PC-3 (cell line): ENCODE data around the gene NCOA7.

Experiments
- CTCF ChIP-seq: fragments of 300-600 bp; sonication (generic); conservative IDR thresholded peaks from 2 replicates; pipeline ENCODE4 v1.5.1; 2017; ENCODE audit warnings: antibody characterized with exemption, low read depth, mild to moderate bottlenecking, low read length
- EZH2 ChIP-seq: fragments of 300-600 bp; sonication (generic); IDR thresholded peaks from one replicate; pipeline ENCODE4 v1.6.1; 2017; ENCODE audit warnings: antibody characterized with exemption, mild to moderate bottlenecking, low read length; ENCODE audit not compliant: unreplicated experiment
- EZH2phosphoT487 ChIP-seq: fragments of 300-600 bp; sonication (generic); IDR thresholded peaks from 2 replicates; pipeline ENCODE4 v1.6.1; 2018; ENCODE audit warnings: mild to moderate bottlenecking, antibody characterized with exemption, low read length, borderline replicate concordance

GRCh38 chr6:125945378-125946141 lies 154.8 kb downstream of the NCOA7 start:
- TF ChIP-seq CTCF (no peak), EZH2 (no peak), EZH2phosphoT487 (no peak)
